Measurements from ENCODE around the gene PTPN1. TPM values are rescaled to one million over a fixed set of nuclear protein-coding genes. Genes with fewer than 3 reads are reported as not detected.

PTPN1 gene
- total RNA-seq, 1 donor from 2014 or later, result 43.8 TPM

DNA sequence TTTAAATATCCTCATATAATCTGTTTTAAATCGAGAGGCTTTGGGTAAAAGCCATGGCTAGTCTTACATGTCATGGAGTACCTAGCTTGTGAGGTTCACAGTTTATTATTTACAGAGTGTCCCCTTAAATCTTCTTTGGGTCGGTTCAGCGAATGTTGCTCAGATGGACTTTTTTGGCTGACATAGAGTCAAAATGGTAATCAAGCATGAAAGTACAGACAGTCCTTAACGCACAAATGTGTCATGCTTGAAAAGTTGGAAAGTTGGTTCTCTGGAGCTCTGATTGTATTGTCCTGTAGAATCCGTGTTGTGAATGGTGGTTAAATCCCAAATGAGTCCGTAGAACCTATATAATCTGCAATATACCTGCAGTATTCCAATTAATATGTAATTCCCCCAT is 22.0 kb downstream of the PTPN1 start:
- Mint-ChIP-seq H3K4me3 (no peak overlapping the region), H3K9me3 (no peaks in the 10 kb centered on the region), H3K4me1 (peaks cover 12% of the 10 kb centered on the region), H3K27ac (ENCODE audit: unreplicated experiment) (no peak overlapping the region), H3K27me3 (ENCODE audit: low read depth) (no peaks in the 10 kb centered on the region), H3K36me3 (ENCODE audit: low read depth) (no peaks in the 10 kb centered on the region)
- TF ChIP-seq, protein P1, sequence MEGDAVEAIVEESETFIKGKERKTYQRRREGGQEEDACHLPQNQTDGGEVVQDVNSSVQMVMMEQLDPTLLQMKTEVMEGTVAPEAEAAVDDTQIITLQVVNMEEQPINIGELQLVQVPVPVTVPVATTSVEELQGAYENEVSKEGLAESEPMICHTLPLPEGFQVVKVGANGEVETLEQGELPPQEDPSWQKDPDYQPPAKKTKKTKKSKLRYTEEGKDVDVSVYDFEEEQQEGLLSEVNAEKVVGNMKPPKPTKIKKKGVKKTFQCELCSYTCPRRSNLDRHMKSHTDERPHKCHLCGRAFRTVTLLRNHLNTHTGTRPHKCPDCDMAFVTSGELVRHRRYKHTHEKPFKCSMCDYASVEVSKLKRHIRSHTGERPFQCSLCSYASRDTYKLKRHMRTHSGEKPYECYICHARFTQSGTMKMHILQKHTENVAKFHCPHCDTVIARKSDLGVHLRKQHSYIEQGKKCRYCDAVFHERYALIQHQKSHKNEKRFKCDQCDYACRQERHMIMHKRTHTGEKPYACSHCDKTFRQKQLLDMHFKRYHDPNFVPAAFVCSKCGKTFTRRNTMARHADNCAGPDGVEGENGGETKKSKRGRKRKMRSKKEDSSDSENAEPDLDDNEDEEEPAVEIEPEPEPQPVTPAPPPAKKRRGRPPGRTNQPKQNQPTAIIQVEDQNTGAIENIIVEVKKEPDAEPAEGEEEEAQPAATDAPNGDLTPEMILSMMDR (conservative IDR thresholded peaks at IDR 0.05), result no peak
- DNase-seq (ENCODE audit: low read depth, low spot score), result no peak

DNA sequence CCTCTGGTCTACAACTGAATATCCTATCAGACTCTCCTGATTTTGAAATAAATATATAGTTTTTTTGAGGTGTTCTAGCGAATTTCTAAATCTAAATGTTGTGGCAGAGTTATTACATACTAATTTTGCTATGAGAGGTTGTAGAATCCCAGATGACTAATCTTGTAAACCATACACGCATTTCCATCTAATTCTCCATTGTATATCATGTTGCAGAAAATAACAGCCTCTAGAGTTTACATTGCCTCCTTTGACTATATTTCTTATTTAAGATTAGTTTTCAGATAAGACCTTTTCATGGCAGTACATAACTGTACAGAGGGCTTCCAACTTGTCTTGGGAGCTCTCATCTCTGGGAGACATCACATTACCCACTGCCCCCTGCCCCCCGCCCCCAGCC is 22.9 kb downstream of the PTPN1 start:
- TF ChIP-seq, protein P1 (conservative IDR thresholded peaks at IDR 0.05), result no peak
- Mint-ChIP-seq H3K27me3 (ENCODE audit: low read depth) (no peaks in the 10 kb centered on the region), H3K27ac (ENCODE audit: unreplicated experiment) (no peak overlapping the region), H3K36me3 (ENCODE audit: low read depth) (no peaks in the 10 kb centered on the region), H3K4me3 (no peak overlapping the region), H3K9me3 (no peaks in the 10 kb centered on the region), H3K4me1 (peaks cover 15% of the 10 kb centered on the region)
- DNase-seq (ENCODE audit: low read depth, low spot score), result no peak

DNA sequence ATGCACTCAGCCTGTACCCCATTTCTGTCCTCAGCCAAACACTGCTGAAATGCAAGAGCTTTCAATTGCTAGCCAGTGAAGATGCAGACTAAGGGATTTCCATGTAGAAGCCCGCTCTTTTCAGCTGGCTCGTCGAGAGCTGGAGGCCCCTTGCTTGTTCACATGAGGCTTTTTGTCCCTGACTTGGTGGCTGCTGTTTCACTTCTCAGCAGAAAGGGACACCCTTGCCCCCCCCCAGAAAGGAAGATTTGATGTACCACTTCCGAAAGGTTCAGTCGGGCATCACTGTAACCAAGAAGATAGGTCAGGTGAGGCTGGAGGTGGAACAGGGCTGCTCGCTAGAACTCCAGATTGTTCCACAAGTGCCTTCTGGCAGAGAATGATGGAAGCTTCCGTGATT is 23.3 kb downstream of the PTPN1 start:
- peaks cover 15% of the 10 kb centered on the region for H3K4me1 Mint-ChIP-seq
- DNase-seq (ENCODE audit: low read depth, low spot score), result no peak
- no peak overlapping the region for H3K27ac Mint-ChIP-seq (ENCODE audit: unreplicated experiment)
- H3K36me3 Mint-ChIP-seq (ENCODE audit: low read depth), result no peaks in the 10 kb centered on the region
- H3K27me3 Mint-ChIP-seq (ENCODE audit: low read depth), result no peaks in the 10 kb centered on the region
- H3K9me3 Mint-ChIP-seq, result no peaks in the 10 kb centered on the region
- H3K4me3 Mint-ChIP-seq, result no peak overlapping the region
- TF ChIP-seq, protein P1 (conservative IDR thresholded peaks at IDR 0.05), result no peak

DNA sequence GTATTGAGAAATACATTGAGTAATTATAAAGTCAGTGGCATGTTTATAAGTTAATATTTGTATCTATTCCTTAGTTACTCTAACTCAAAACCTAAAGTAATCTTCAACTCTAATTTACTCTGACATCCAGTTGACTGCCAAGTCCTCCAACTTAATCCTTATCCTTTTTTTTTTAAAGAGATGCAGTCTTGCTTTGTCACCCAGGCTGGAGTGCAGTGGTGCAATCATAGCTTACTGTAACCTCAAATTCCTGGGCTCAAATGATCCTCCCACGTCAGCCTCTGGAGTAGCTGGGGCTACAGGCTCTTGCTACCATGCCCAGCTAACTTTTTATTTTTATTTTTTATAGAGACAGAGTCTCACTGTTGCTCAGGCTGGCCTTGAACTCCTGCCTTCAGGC is 24.4 kb downstream of the PTPN1 start:
- TF ChIP-seq, protein P1 (conservative IDR thresholded peaks at IDR 0.05), result no peak
- Mint-ChIP-seq H3K36me3 (ENCODE audit: low read depth) (no peaks in the 10 kb centered on the region), H3K4me1 (peaks cover 10% of the 10 kb centered on the region), H3K27me3 (ENCODE audit: low read depth) (no peaks in the 10 kb centered on the region), H3K4me3 (no peak overlapping the region), H3K27ac (ENCODE audit: unreplicated experiment) (no peak overlapping the region), H3K9me3 (no peaks in the 10 kb centered on the region)
- no peak for DNase-seq (ENCODE audit: low read depth, low spot score)

DNA sequence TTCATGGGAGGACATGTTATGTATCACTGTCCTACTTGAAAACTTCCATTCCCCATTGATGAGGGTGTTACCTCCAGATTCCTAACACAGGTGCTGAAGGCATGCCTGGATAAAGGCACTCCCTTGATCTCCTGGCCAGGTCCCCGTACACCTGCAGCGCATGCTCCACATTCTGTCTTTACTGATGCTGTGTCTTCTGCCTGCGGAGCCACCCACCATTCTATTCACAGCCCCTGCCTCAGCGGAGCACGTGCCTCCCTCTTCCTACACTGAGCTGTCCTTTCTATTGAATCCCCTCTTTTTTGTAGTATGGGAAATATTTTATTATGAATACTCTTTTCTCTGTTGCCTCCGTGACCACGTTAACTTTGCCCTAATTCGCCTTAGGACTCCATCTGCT is 25.0 kb downstream of the PTPN1 start:
- Mint-ChIP-seq H3K4me3 (no peak overlapping the region), H3K36me3 (ENCODE audit: low read depth) (no peaks in the 10 kb centered on the region), H3K27me3 (ENCODE audit: low read depth) (no peaks in the 10 kb centered on the region), H3K4me1 (peaks cover 10% of the 10 kb centered on the region), H3K27ac (ENCODE audit: unreplicated experiment) (peak overlapping the region; percentile 21), H3K9me3 (no peaks in the 10 kb centered on the region)
- TF ChIP-seq, protein P1 (conservative IDR thresholded peaks at IDR 0.05), result no peak
- DNase-seq (ENCODE audit: low read depth, low spot score), result no peak

DNA sequence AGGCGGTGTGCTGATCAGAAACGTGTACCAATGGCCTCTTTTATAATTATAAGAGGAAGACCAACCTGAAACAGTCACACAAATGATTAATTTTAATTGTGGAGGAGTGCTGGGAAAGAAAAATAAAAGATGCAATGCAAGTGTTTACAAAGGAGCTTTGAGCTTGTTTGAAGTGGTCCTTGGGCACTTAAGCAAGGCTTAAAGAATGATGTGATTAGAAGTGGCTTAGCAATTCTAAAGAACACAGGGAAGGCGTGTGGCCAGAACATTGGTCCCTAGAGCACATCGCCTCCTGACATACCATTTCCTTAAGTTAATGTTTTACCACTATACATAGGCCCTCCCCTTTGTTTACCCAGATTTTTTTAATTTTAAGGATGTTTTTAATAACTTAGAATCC is 26.1 kb downstream of the PTPN1 start:
- Mint-ChIP-seq H3K36me3 (ENCODE audit: low read depth) (no peaks in the 10 kb centered on the region), H3K4me3 (no peak overlapping the region), H3K9me3 (no peaks in the 10 kb centered on the region), H3K4me1 (peaks cover 10% of the 10 kb centered on the region), H3K27me3 (ENCODE audit: low read depth) (no peaks in the 10 kb centered on the region), H3K27ac (ENCODE audit: unreplicated experiment) (no peak overlapping the region)
- DNase-seq (ENCODE audit: low read depth, low spot score), result no peak
- TF ChIP-seq, protein P1 (conservative IDR thresholded peaks at IDR 0.05), result no peak

Measured in neural crest cell (in vitro differentiated cells).